CD4-positive, CD25-positive, alpha-beta regulatory T cell (primary cell): ENCODE measurements around the gene GATA5. TPM values are rescaled to one million over a fixed set of nuclear protein-coding genes. Genes with fewer than 3 reads are reported as not detected.

Experiments used
- ATAC-seq, 2 donors: fragments of 150-1000 bp; cut with Tn5 transposase; one replicate each; pipeline ENCODE4 v1.10.0; 2021; ENCODE audit warnings: low read depth in 2 of 2, moderate number of reproducible peaks in 2 of 2, moderate library complexity in 1 of 2
- DNase-seq, 3 donors: peaks; one replicate each; pipeline versions ENCODE4 v3.0.0 to v3.0.0-alpha.2; 2012 to 2022; ENCODE audit warnings: mixed read lengths in 1 of 3
- H3K27ac ChIP-seq: one replicate; pipeline ENCODE4 v1.7.0; 2013; ENCODE audit warnings: mild to moderate bottlenecking, low read length; ENCODE audit not compliant: insufficient read depth, poor library complexity, severe bottlenecking
- H3K27me3 ChIP-seq: one replicate; pipeline ENCODE4 v1.7.0; 2013; ENCODE audit warnings: low read length; ENCODE audit not compliant: control insufficient read depth, insufficient read depth
- H3K36me3 ChIP-seq: one replicate; pipeline ENCODE4 v1.7.0; 2013; ENCODE audit warnings: mild to moderate bottlenecking, low read length, moderate library complexity; ENCODE audit not compliant: control insufficient read depth, insufficient read depth
- H3K4me1 ChIP-seq: 2 replicates; pipeline ENCODE4 v1.7.0; 2013; ENCODE audit warnings: mild to moderate bottlenecking, low read length; ENCODE audit not compliant: insufficient read depth, control insufficient read depth, poor library complexity, severe bottlenecking
- H3K4me3 ChIP-seq: one replicate; pipeline ENCODE4 v1.7.0; 2013; ENCODE audit warnings: low read depth, mild to moderate bottlenecking, low read length, moderate library complexity
- H3K9me3 ChIP-seq, 2 experiments: 1 replicate in 1 of 2; 2 replicates in 1 of 2; pipeline ENCODE4 v1.7.0; 2013; ENCODE audit warnings: low read length in 2 of 2, mild to moderate bottlenecking in 1 of 2, moderate library complexity in 1 of 2; ENCODE audit not compliant: control insufficient read depth in 2 of 2
- H3K27ac Mint-ChIP-seq, 3 donors: one replicate each; pipeline ENCODE4 v1.8.0; 2020 to 2022; ENCODE audit warnings: mild to moderate bottlenecking in 3 of 3, mixed read lengths in 3 of 3, moderate library complexity in 2 of 3
- H3K27me3 Mint-ChIP-seq: one replicate; pipeline ENCODE4 v1.8.0; 2022; ENCODE audit warnings: mild to moderate bottlenecking, mixed read lengths
- H3K36me3 Mint-ChIP-seq: one replicate; pipeline ENCODE4 v1.8.0; 2020; ENCODE audit warnings: mixed read lengths
- H3K4me1 Mint-ChIP-seq, 4 donors: one replicate each; pipeline ENCODE4 v1.8.0; 2020 to 2022; ENCODE audit warnings: mixed read lengths in 4 of 4, mild to moderate bottlenecking in 1 of 4
- H3K4me3 Mint-ChIP-seq, 4 donors: one replicate each; pipeline ENCODE4 v1.8.0; 2020 to 2022; ENCODE audit warnings: mild to moderate bottlenecking in 4 of 4, mixed read lengths in 4 of 4, moderate library complexity in 3 of 4
- H3K9me3 Mint-ChIP-seq, 7 donors: one replicate each; pipeline ENCODE4 v1.8.0; 2020 to 2022; ENCODE audit warnings: mixed read lengths in 7 of 7, mild to moderate bottlenecking in 3 of 7, moderate library complexity in 2 of 7
- polyA plus RNA-seq, 4 donors: library from polyadenylated mRNA; unstranded; fragments of 300-500 nt; fragmentation: Illumina TruSeq; gene quantifications; one replicate each; pipeline ENCODE4 v1.2.3, GENCODE V29; 2021
- total RNA-seq: library from RNA; stranded (reverse); gene quantifications from one replicate; pipeline ENCODE4 v1.2.3, GENCODE V29; 2022

The GATA5 gene
- total and polyA plus RNA-seq, 5 donors from 2014 or later = not detected

- Histone ChIP-seq H3K4me3 (no peak overlapping the region), H3K4me1 (no peaks in the 10 kb centered on the region), H3K27me3 (no peaks in the 10 kb centered on the region), H3K36me3 (no peaks in the 10 kb centered on the region), H3K27ac (no peak overlapping the region), H3K9me3 (no peaks in the 10 kb centered on the region)
- no peak overlapping the region for H3K27ac Mint-ChIP-seq
- no peaks in the 10 kb centered on the region for H3K27me3 Mint-ChIP-seq
- H3K9me3 Mint-ChIP-seq = no peaks in the 10 kb centered on the region
- H3K4me1 Mint-ChIP-seq = no peaks in the 10 kb centered on the region
- no peak overlapping the region for H3K4me3 Mint-ChIP-seq
- H3K36me3 Mint-ChIP-seq = no peaks in the 10 kb centered on the region
- ATAC-seq (no peak), DNase-seq (no peak)
Observed at GRCh38 chr20:62453186-62453808, 22.5 kb downstream of the GATA5 start.

- no peak overlapping the region for H3K27ac Mint-ChIP-seq
- no peak overlapping the region for H3K27ac ChIP-seq
- H3K27me3 Mint-ChIP-seq = no peaks in the 10 kb centered on the region
- H3K4me3 Mint-ChIP-seq = no peak overlapping the region
- ATAC-seq (no peak), DNase-seq (no peak)
- no peaks in the 10 kb centered on the region for H3K27me3 ChIP-seq
- H3K36me3 ChIP-seq = no peaks in the 10 kb centered on the region
- no peaks in the 10 kb centered on the region for H3K36me3 Mint-ChIP-seq
- H3K9me3 Mint-ChIP-seq = no peaks in the 10 kb centered on the region
- no peaks in the 10 kb centered on the region for H3K9me3 ChIP-seq
- no peak overlapping the region for H3K4me3 ChIP-seq
- no peaks in the 10 kb centered on the region for H3K4me1 ChIP-seq
- H3K4me1 Mint-ChIP-seq = no peaks in the 10 kb centered on the region
Observed at GRCh38 chr20:62452475-62453095, 23.2 kb downstream of the GATA5 start.

GRCh38 chr20:62451970-62452369 is 23.8 kb downstream of the GATA5 start:
- Mint-ChIP-seq H3K36me3 (no peaks in the 10 kb centered on the region), H3K4me3 (no peak overlapping the region), H3K9me3 (no peaks in the 10 kb centered on the region), H3K27ac (no peak overlapping the region), H3K27me3 (no peaks in the 10 kb centered on the region), H3K4me1 (no peaks in the 10 kb centered on the region)
- H3K27me3 ChIP-seq = no peaks in the 10 kb centered on the region
- no peaks in the 10 kb centered on the region for H3K36me3 ChIP-seq
- H3K9me3 ChIP-seq = no peaks in the 10 kb centered on the region
- ATAC-seq (no peak), DNase-seq (no peak)
- no peaks in the 10 kb centered on the region for H3K4me1 ChIP-seq
- no peak overlapping the region for H3K27ac ChIP-seq
- no peak overlapping the region for H3K4me3 ChIP-seq

GRCh38 chr20:62451156-62451767 is 24.5 kb downstream of the GATA5 start:
- no peaks in the 10 kb centered on the region for H3K4me1 ChIP-seq
- Mint-ChIP-seq H3K9me3 (peaks cover 0 to 1% (median 0%) of the 10 kb centered on the region in 7 donors), H3K27ac (no peak overlapping the region), H3K36me3 (no peaks in the 10 kb centered on the region), H3K4me1 (no peaks in the 10 kb centered on the region), H3K27me3 (no peaks in the 10 kb centered on the region), H3K4me3 (no peak overlapping the region)
- H3K27me3 ChIP-seq = no peaks in the 10 kb centered on the region
- H3K9me3 ChIP-seq = no peaks in the 10 kb centered on the region
- ATAC-seq = no peak
- DNase-seq = no peak
- no peaks in the 10 kb centered on the region for H3K36me3 ChIP-seq
- H3K27ac ChIP-seq = no peak overlapping the region
- no peak overlapping the region for H3K4me3 ChIP-seq

- H3K27ac Mint-ChIP-seq = no peak overlapping the region
- peaks cover 0 to 1% (median 0%) of the 10 kb centered on the region in 7 donors for H3K9me3 Mint-ChIP-seq
- ATAC-seq = no peak
Observed at GRCh38 chr20:62449951-62450691, 25.7 kb downstream of the GATA5 start.

GRCh38 chr20:62448788-62449187 is 27.0 kb downstream of the GATA5 start:
- no peak overlapping the region for H3K4me3 Mint-ChIP-seq
- DNase-seq (no peak), ATAC-seq (no peak)
- no peaks in the 10 kb centered on the region for H3K36me3 Mint-ChIP-seq
- Histone ChIP-seq H3K4me3 (no peak overlapping the region), H3K27ac (no peak overlapping the region), H3K27me3 (no peaks in the 10 kb centered on the region), H3K9me3 (no peaks in the 10 kb centered on the region), H3K36me3 (no peaks in the 10 kb centered on the region), H3K4me1 (no peaks in the 10 kb centered on the region)
- H3K27ac Mint-ChIP-seq = no peak overlapping the region
- H3K4me1 Mint-ChIP-seq = no peaks in the 10 kb centered on the region
- peaks cover 0 to 1% (median 0%) of the 10 kb centered on the region in 7 donors for H3K9me3 Mint-ChIP-seq
- H3K27me3 Mint-ChIP-seq = no peaks in the 10 kb centered on the region

More at GRCh38 chr20:62449951-62450691, 25.7 kb downstream of the GATA5 start:
- H3K9me3 ChIP-seq = no peaks in the 10 kb centered on the region
- no peak overlapping the region for H3K27ac ChIP-seq
- H3K36me3 Mint-ChIP-seq = no peaks in the 10 kb centered on the region
- H3K4me1 Mint-ChIP-seq = no peaks in the 10 kb centered on the region
- no peaks in the 10 kb centered on the region for H3K27me3 Mint-ChIP-seq
- no peaks in the 10 kb centered on the region for H3K27me3 ChIP-seq
- DNase-seq = no peak
- no peaks in the 10 kb centered on the region for H3K36me3 ChIP-seq
- no peak overlapping the region for H3K4me3 Mint-ChIP-seq
- no peaks in the 10 kb centered on the region for H3K4me1 ChIP-seq
- no peak overlapping the region for H3K4me3 ChIP-seq

GRCh38 chr20:62448038-62448437 is 27.8 kb downstream of the GATA5 start:
- DNase-seq = no peak
- no peak overlapping the region for H3K27ac ChIP-seq
- no peak for ATAC-seq
- no peaks in the 10 kb centered on the region for H3K36me3 ChIP-seq
- H3K4me3 ChIP-seq = no peak overlapping the region
- no peaks in the 10 kb centered on the region for H3K27me3 ChIP-seq
- Mint-ChIP-seq H3K27me3 (no peaks in the 10 kb centered on the region), H3K4me1 (no peaks in the 10 kb centered on the region), H3K9me3 (peaks cover 0 to 1% (median 0%) of the 10 kb centered on the region in 7 donors), H3K27ac (no peak overlapping the region), H3K4me3 (no peak overlapping the region), H3K36me3 (no peaks in the 10 kb centered on the region)
- no peaks in the 10 kb centered on the region for H3K9me3 ChIP-seq
- no peaks in the 10 kb centered on the region for H3K4me1 ChIP-seq
